Activated T-helper 2 cell treated with anti-CD3 and anti-CD28 coated beads, Interferon-gamma antibody, Interleukin-2, Interleukin-4, amounts not matched to agents 10 μg/mL and 5 μg/mL and 100 μg/mL, durations not matched to agents 14 hours and 24 hours and 36 hours (primary cell): Measurements from ENCODE around the gene GTF3C2. TPM values are rescaled to one million over a fixed set of nuclear protein-coding genes. Genes with fewer than 3 reads are reported as not detected.

ENCODE experiments used
- DNase-seq: peaks from one replicate; pipeline ENCODE4 v3.0.0; 2021; ENCODE audit warnings: low spot score
- H3K27ac Mint-ChIP-seq: one replicate; pipeline ENCODE4 v1.8.0; 2021; ENCODE audit warnings: mixed read lengths
- H3K27me3 Mint-ChIP-seq: one replicate; pipeline ENCODE4 v1.8.0; 2021; ENCODE audit warnings: low read depth, mixed read lengths
- H3K36me3 Mint-ChIP-seq: one replicate; pipeline ENCODE4 v1.8.0; 2021; ENCODE audit warnings: low read depth, mixed read lengths
- H3K4me1 Mint-ChIP-seq: one replicate; pipeline ENCODE4 v1.8.0; 2021; ENCODE audit warnings: low read depth, mixed read lengths
- H3K4me3 Mint-ChIP-seq: one replicate; pipeline ENCODE4 v1.8.0; 2021; ENCODE audit warnings: low read depth, mild to moderate bottlenecking, moderate library complexity, mixed read lengths
- H3K9me3 Mint-ChIP-seq: one replicate; pipeline ENCODE4 v1.8.0; 2021; ENCODE audit warnings: mixed read lengths
- intact Hi-C: fragments of 100-400 bp; cut with micrococcal nuclease; formaldehyde crosslinking; loops from one replicate; pipeline ENCODE4 v1.15.1; 2023
- total RNA-seq: library from RNA; stranded (reverse); gene quantifications from 2 replicates; pipeline ENCODE4 v1.2.3, GENCODE V29; 2022

GTF3C2 gene
- total RNA-seq, 1 donor from 2014 or later: 66.9 TPM

- Mint-ChIP-seq H3K27me3 (peaks cover 18% of the 10 kb centered on the region), H3K9me3 (no peaks in the 10 kb centered on the region), H3K27ac (no peak overlapping the region), H3K4me1 (no peaks in the 10 kb centered on the region), H3K36me3 (no peaks in the 10 kb centered on the region), H3K4me3 (no peak overlapping the region)
- intact Hi-C loops: no loop called here
- DNase-seq: no peak
These were observed 59.4 kb downstream of the GTF3C2 start for GRCh38 chr2:27297195-27297594.

GRCh38 chr2:27296481-27296880 lies 60.1 kb downstream of the GTF3C2 start:
- H3K9me3 Mint-ChIP-seq: no peaks in the 10 kb centered on the region
- H3K27ac Mint-ChIP-seq: no peak overlapping the region
- no peaks in the 10 kb centered on the region for H3K4me1 Mint-ChIP-seq
- no peaks in the 10 kb centered on the region for H3K36me3 Mint-ChIP-seq
- H3K27me3 Mint-ChIP-seq: peaks cover 24% of the 10 kb centered on the region
- H3K4me3 Mint-ChIP-seq: no peak overlapping the region
- no peak for DNase-seq
- intact Hi-C loops: no loop called here

GRCh38 chr2:27294928-27295327 lies 61.6 kb downstream of the GTF3C2 start:
- no peaks in the 10 kb centered on the region for H3K9me3 Mint-ChIP-seq
- H3K4me1 Mint-ChIP-seq: no peaks in the 10 kb centered on the region
- no peak overlapping the region for H3K4me3 Mint-ChIP-seq
- no peak for DNase-seq
- H3K36me3 Mint-ChIP-seq: no peaks in the 10 kb centered on the region
- H3K27me3 Mint-ChIP-seq: peaks cover 25% of the 10 kb centered on the region
- no peak overlapping the region for H3K27ac Mint-ChIP-seq
- intact Hi-C loops: no loop called here

- no peaks in the 10 kb centered on the region for H3K36me3 Mint-ChIP-seq
- H3K27me3 Mint-ChIP-seq: peaks cover 37% of the 10 kb centered on the region
- DNase-seq: no peak
- H3K9me3 Mint-ChIP-seq: no peaks in the 10 kb centered on the region
- H3K4me1 Mint-ChIP-seq: no peaks in the 10 kb centered on the region
- intact Hi-C loops: no loop called here
- no peak overlapping the region for H3K4me3 Mint-ChIP-seq
- no peak overlapping the region for H3K27ac Mint-ChIP-seq
These were observed 64.7 kb downstream of the GTF3C2 start for GRCh38 chr2:27291865-27292264.

GRCh38 chr2:27290549-27290948 lies 66.0 kb downstream of the GTF3C2 start:
- Mint-ChIP-seq H3K27me3 (peaks cover 46% of the 10 kb centered on the region), H3K4me1 (no peaks in the 10 kb centered on the region), H3K9me3 (no peaks in the 10 kb centered on the region), H3K4me3 (no peak overlapping the region), H3K36me3 (no peaks in the 10 kb centered on the region), H3K27ac (no peak overlapping the region)
- DNase-seq: no peak
- intact Hi-C loops: no loop called here

GRCh38 chr2:27288610-27289009 lies 68.0 kb downstream of the GTF3C2 start:
- Mint-ChIP-seq H3K4me3 (no peak overlapping the region), H3K9me3 (no peaks in the 10 kb centered on the region), H3K27ac (no peak overlapping the region), H3K27me3 (peaks cover 50% of the 10 kb centered on the region), H3K36me3 (no peaks in the 10 kb centered on the region), H3K4me1 (no peaks in the 10 kb centered on the region)
- no peak for DNase-seq
- intact Hi-C loops: no loop called here

- no peak overlapping the region for H3K4me3 Mint-ChIP-seq
- peaks cover 40% of the 10 kb centered on the region for H3K27me3 Mint-ChIP-seq
- no peak overlapping the region for H3K27ac Mint-ChIP-seq
- no peaks in the 10 kb centered on the region for H3K36me3 Mint-ChIP-seq
- intact Hi-C loops: no loop called here
- H3K9me3 Mint-ChIP-seq: no peaks in the 10 kb centered on the region
- H3K4me1 Mint-ChIP-seq: peaks cover 5% of the 10 kb centered on the region
- no peak for DNase-seq
These were observed 71.1 kb downstream of the GTF3C2 start for GRCh38 chr2:27285481-27285880.

GRCh38 chr2:27284996-27285395 lies 71.6 kb downstream of the GTF3C2 start:
- no peak overlapping the region for H3K4me3 Mint-ChIP-seq
- H3K27ac Mint-ChIP-seq: no peak overlapping the region
- H3K4me1 Mint-ChIP-seq: peaks cover 9% of the 10 kb centered on the region
- no peak for DNase-seq
- intact Hi-C loops: loop anchor here (5.0 kb wide), 1 partner anchor 323 kb away; no protein-coding TSS in a partner anchor
- no peaks in the 10 kb centered on the region for H3K9me3 Mint-ChIP-seq
- H3K27me3 Mint-ChIP-seq: peaks cover 40% of the 10 kb centered on the region
- no peaks in the 10 kb centered on the region for H3K36me3 Mint-ChIP-seq

- Mint-ChIP-seq H3K27ac (no peak overlapping the region), H3K27me3 (peaks cover 31% of the 10 kb centered on the region)
- intact Hi-C loops: loop anchor here (5.0 kb wide), 1 partner anchor 321 kb away; no protein-coding TSS in a partner anchor
These were observed 73.7 kb downstream of the GTF3C2 start for GRCh38 chr2:27282892-27283291.

GRCh38 chr2:27281855-27282559 lies 74.6 kb downstream of the GTF3C2 start, which contains the start of gene TRIM54:
TRIM54 (plus strand) TSS chr2:27282429; CDS start chr2:27282732, 303 bp downstream.
- H3K27me3 Mint-ChIP-seq: peaks cover 32% of the 10 kb centered on the region
- no peaks in the 10 kb centered on the region for H3K36me3 Mint-ChIP-seq
- H3K4me3 Mint-ChIP-seq: no peak within 1 kb of the TSS
- H3K4me1 Mint-ChIP-seq: peaks cover 16% of the 10 kb centered on the region
- H3K27ac Mint-ChIP-seq: no peak within 1 kb of the TSS
- DNase-seq: no peak
- H3K9me3 Mint-ChIP-seq: no peaks in the 10 kb centered on the region
- intact Hi-C loops: loop anchor here (2.0 to 5.0 kb wide), 3 partner anchors 21 to 320 kb away; no protein-coding TSS in a partner anchor

More at GRCh38 chr2:27282892-27283291, 73.7 kb downstream of the GTF3C2 start:
- H3K9me3 Mint-ChIP-seq: no peaks in the 10 kb centered on the region
- no peaks in the 10 kb centered on the region for H3K36me3 Mint-ChIP-seq
- no peak for DNase-seq
- peaks cover 16% of the 10 kb centered on the region for H3K4me1 Mint-ChIP-seq
- H3K4me3 Mint-ChIP-seq: no peak overlapping the region

GRCh38 chr2:27281442-27281841 lies 75.1 kb downstream of the GTF3C2 start:
- Mint-ChIP-seq H3K36me3 (no peaks in the 10 kb centered on the region), H3K27ac (no peak overlapping the region)
- intact Hi-C loops: loop anchor here (2.0 to 5.0 kb wide), 3 partner anchors 21 to 319 kb away; no protein-coding TSS in a partner anchor

GRCh38 chr2:27280826-27281225 lies 75.7 kb downstream of the GTF3C2 start:
- no peaks in the 10 kb centered on the region for H3K36me3 Mint-ChIP-seq
- peaks cover 17% of the 10 kb centered on the region for H3K4me1 Mint-ChIP-seq
- H3K4me3 Mint-ChIP-seq: no peak overlapping the region
- DNase-seq: no peak
- no peak overlapping the region for H3K27ac Mint-ChIP-seq
- H3K9me3 Mint-ChIP-seq: no peaks in the 10 kb centered on the region
- intact Hi-C loops: loop anchor here (1.0 to 5.0 kb wide), 5 partner anchors 17 to 319 kb away; no protein-coding TSS in a partner anchor
- H3K27me3 Mint-ChIP-seq: peaks cover 24% of the 10 kb centered on the region

More at GRCh38 chr2:27281442-27281841, 75.1 kb downstream of the GTF3C2 start:
- Mint-ChIP-seq H3K9me3 (no peaks in the 10 kb centered on the region), H3K4me1 (peaks cover 17% of the 10 kb centered on the region), H3K27me3 (peaks cover 28% of the 10 kb centered on the region), H3K4me3 (no peak overlapping the region)
- DNase-seq: no peak

GRCh38 chr2:27278010-27278409 lies 78.6 kb downstream of the GTF3C2 start:
- intact Hi-C loops: no loop called here
- peaks cover 18% of the 10 kb centered on the region for H3K27me3 Mint-ChIP-seq
- no peaks in the 10 kb centered on the region for H3K9me3 Mint-ChIP-seq
- no peaks in the 10 kb centered on the region for H3K36me3 Mint-ChIP-seq
- H3K4me3 Mint-ChIP-seq: no peak overlapping the region
- H3K27ac Mint-ChIP-seq: no peak overlapping the region
- H3K4me1 Mint-ChIP-seq: peaks cover 17% of the 10 kb centered on the region
- DNase-seq: no peak
